ENCODE measurements around the gene OPRD1.

OPRD1 gene

DNA sequence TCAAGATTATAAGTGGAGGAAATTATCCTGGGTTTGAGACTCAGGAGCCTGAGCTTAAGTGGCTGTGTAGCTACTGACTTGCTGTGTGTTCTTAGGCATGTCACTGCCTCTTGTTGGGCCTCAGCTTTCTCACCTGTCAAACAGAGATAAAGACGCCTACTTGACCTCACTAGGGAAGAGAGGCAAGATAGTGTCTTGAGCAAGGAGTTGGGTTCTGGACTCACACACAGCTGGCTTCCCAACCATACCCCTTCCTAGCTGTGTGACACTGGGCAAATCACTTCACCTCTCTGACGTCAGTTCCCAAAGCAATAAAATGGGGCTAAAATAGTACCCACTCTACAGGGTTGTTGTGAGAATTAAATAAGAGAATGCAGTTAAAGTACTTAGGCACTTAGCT lies 90.8 kb downstream of the OPRD1 start:
- no peak for TF ChIP-seq ZNF70 (CRISPR knock-in tag; IDR thresholded peaks at IDR 0.05)
- TF ChIP-seq BACH2 (CRISPR knock-in tag; IDR thresholded peaks at IDR 0.05; ENCODE audit: borderline replicate concordance) = no peak
- TF ChIP-seq, protein P1, sequence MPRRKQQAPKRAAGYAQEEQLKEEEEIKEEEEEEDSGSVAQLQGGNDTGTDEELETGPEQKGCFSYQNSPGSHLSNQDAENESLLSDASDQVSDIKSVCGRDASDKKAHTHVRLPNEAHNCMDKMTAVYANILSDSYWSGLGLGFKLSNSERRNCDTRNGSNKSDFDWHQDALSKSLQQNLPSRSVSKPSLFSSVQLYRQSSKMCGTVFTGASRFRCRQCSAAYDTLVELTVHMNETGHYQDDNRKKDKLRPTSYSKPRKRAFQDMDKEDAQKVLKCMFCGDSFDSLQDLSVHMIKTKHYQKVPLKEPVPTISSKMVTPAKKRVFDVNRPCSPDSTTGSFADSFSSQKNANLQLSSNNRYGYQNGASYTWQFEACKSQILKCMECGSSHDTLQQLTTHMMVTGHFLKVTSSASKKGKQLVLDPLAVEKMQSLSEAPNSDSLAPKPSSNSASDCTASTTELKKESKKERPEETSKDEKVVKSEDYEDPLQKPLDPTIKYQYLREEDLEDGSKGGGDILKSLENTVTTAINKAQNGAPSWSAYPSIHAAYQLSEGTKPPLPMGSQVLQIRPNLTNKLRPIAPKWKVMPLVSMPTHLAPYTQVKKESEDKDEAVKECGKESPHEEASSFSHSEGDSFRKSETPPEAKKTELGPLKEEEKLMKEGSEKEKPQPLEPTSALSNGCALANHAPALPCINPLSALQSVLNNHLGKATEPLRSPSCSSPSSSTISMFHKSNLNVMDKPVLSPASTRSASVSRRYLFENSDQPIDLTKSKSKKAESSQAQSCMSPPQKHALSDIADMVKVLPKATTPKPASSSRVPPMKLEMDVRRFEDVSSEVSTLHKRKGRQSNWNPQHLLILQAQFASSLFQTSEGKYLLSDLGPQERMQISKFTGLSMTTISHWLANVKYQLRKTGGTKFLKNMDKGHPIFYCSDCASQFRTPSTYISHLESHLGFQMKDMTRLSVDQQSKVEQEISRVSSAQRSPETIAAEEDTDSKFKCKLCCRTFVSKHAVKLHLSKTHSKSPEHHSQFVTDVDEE (CRISPR knock-in tag; IDR thresholded peaks at IDR 0.05) = no peak
- TF ChIP-seq PPARA (CRISPR knock-in tag; IDR thresholded peaks at IDR 0.05; ENCODE audit: borderline replicate concordance) = no peak
- TF ChIP-seq, protein P2, sequence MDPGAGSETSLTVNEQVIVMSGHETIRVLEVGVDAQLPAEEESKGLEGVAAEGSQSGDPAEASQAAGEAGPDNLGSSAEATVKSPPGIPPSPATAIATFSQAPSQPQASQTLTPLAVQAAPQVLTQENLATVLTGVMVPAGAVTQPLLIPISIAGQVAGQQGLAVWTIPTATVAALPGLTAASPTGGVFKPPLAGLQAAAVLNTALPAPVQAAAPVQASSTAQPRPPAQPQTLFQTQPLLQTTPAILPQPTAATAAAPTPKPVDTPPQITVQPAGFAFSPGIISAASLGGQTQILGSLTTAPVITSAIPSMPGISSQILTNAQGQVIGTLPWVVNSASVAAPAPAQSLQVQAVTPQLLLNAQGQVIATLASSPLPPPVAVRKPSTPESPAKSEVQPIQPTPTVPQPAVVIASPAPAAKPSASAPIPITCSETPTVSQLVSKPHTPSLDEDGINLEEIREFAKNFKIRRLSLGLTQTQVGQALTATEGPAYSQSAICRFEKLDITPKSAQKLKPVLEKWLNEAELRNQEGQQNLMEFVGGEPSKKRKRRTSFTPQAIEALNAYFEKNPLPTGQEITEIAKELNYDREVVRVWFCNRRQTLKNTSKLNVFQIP (CRISPR knock-in tag; IDR thresholded peaks at IDR 0.05; ENCODE audit: borderline replicate concordance, low read depth) = no peak
- TF ChIP-seq, protein P3, sequence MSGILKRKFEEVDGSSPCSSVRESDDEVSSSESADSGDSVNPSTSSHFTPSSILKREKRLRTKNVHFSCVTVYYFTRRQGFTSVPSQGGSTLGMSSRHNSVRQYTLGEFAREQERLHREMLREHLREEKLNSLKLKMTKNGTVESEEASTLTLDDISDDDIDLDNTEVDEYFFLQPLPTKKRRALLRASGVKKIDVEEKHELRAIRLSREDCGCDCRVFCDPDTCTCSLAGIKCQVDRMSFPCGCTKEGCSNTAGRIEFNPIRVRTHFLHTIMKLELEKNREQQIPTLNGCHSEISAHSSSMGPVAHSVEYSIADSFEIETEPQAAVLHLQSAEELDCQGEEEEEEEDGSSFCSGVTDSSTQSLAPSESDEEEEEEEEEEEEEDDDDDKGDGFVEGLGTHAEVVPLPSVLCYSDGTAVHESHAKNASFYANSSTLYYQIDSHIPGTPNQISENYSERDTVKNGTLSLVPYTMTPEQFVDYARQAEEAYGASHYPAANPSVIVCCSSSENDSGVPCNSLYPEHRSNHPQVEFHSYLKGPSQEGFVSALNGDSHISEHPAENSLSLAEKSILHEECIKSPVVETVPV (CRISPR knock-in tag; IDR thresholded peaks at IDR 0.05) = no peak
- no peak for TF ChIP-seq SNAI2 (CRISPR knock-in tag; IDR thresholded peaks at IDR 0.05)
- TF ChIP-seq TOX (CRISPR knock-in tag; IDR thresholded peaks at IDR 0.05; ENCODE audit: borderline replicate concordance) = no peak
- no peak for TF ChIP-seq OSR1 (CRISPR knock-in tag; IDR thresholded peaks at IDR 0.05)
- no peak for TF ChIP-seq ZFP30 (CRISPR knock-in tag; IDR thresholded peaks at IDR 0.05)
- no peak for TF ChIP-seq ISL1 (CRISPR knock-in tag; IDR thresholded peaks at IDR 0.05)
- TF ChIP-seq TCF4 (CRISPR knock-in tag; IDR thresholded peaks at IDR 0.05; ENCODE audit: borderline replicate concordance) = no peak
- TF ChIP-seq ESRRG (CRISPR knock-in tag; IDR thresholded peaks at IDR 0.05) = no peak
- no peak for TF ChIP-seq GLIS3 (CRISPR knock-in tag; IDR thresholded peaks at IDR 0.05)
- TF ChIP-seq RARB (CRISPR knock-in tag; IDR thresholded peaks at IDR 0.05) = no peak
- no peak for TF ChIP-seq ZFP3 (CRISPR knock-in tag; IDR thresholded peaks at IDR 0.05)
- TF ChIP-seq CSDC2 (CRISPR knock-in tag; IDR thresholded peaks at IDR 0.05) = no peak
- no peak for ATAC-seq

DNA sequence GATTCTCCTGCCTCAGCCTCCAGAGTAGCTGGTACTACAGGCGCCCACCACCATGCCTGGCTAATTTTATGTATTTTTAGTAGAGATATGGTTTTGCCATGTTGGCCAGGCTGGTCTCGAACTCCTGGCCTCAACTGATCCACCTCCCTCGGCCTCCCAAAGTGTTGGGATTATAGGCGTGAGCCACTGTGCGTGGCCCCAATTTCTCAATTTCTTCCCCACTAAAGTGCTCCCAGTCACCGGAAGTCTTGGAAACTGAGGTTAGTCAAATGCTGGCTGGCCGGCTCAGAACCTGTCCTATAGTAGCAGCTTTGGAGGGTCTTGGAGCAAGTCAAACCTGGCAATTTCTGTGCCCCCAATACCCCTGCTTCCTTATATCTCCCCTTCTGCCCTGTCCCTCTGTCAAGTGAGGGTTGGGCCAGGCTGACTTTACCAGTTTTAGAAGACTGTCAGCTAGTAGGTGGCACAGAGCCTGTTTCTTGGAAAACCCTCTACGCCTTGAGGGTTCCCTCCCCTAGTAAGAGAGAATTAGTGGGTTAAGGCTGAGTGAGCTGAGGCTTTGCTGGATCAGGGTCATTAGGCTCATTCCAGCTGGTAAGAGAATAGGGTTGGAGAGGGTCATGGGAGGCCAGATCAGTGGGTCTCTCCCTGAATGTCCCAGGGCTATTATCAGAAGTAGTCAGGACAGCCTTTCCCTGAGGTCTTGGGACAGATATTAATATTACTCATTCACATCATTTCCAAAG lies 94.1 kb downstream of the OPRD1 start:
- TF ChIP-seq, protein P3 (CRISPR knock-in tag; IDR thresholded peaks at IDR 0.05) = no peak
- TF ChIP-seq ZFP3 (CRISPR knock-in tag; IDR thresholded peaks at IDR 0.05) = no peak
- no peak for TF ChIP-seq BACH2 (CRISPR knock-in tag; IDR thresholded peaks at IDR 0.05; ENCODE audit: borderline replicate concordance)
- TF ChIP-seq ZNF70 (CRISPR knock-in tag; IDR thresholded peaks at IDR 0.05) = no peak
- TF ChIP-seq TOX (CRISPR knock-in tag; IDR thresholded peaks at IDR 0.05; ENCODE audit: borderline replicate concordance) = no peak
- no peak for TF ChIP-seq GLIS3 (CRISPR knock-in tag; IDR thresholded peaks at IDR 0.05)
- no peak for TF ChIP-seq ZFP30 (CRISPR knock-in tag; IDR thresholded peaks at IDR 0.05)
- TF ChIP-seq, protein P4, sequence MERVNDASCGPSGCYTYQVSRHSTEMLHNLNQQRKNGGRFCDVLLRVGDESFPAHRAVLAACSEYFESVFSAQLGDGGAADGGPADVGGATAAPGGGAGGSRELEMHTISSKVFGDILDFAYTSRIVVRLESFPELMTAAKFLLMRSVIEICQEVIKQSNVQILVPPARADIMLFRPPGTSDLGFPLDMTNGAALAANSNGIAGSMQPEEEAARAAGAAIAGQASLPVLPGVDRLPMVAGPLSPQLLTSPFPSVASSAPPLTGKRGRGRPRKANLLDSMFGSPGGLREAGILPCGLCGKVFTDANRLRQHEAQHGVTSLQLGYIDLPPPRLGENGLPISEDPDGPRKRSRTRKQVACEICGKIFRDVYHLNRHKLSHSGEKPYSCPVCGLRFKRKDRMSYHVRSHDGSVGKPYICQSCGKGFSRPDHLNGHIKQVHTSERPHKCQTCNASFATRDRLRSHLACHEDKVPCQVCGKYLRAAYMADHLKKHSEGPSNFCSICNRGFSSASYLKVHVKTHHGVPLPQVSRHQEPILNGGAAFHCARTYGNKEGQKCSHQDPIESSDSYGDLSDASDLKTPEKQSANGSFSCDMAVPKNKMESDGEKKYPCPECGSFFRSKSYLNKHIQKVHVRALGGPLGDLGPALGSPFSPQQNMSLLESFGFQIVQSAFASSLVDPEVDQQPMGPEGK (CRISPR knock-in tag; IDR thresholded peaks at IDR 0.05; ENCODE audit: borderline replicate concordance) = no peak
- no peak for TF ChIP-seq ARNTL (CRISPR knock-in tag; IDR thresholded peaks at IDR 0.05; ENCODE audit: borderline replicate concordance, low read depth)
- TF ChIP-seq, protein P1 (CRISPR knock-in tag; IDR thresholded peaks at IDR 0.05) = no peak
- no peak for TF ChIP-seq RARB (CRISPR knock-in tag; IDR thresholded peaks at IDR 0.05)
- ATAC-seq = no peak

All from SK-N-SH treated with all-trans-retinoic acid at 6 μM for 48 hours (cell line).